Duodenal mucosa (tissue), 2 donors: ENCODE results near the gene PRKAR1B.
"Not testable (repeated sequence)": the region's sequence is repeated elsewhere in the genome, so short reads cannot be mapped to it uniquely, and the experiment has no call there.

Source experiments
- H3K27ac ChIP-seq: one replicate; pipeline ENCODE4 v1.7.0; 2013; ENCODE audit warnings: low read depth, low read length
- H3K27me3 ChIP-seq, 2 donors: one replicate each; pipeline ENCODE4 v1.7.0; 2013; ENCODE audit warnings: low read length in 2 of 2, control low read depth in 1 of 2; ENCODE audit not compliant: insufficient read depth in 2 of 2, control insufficient read depth in 1 of 2
- H3K36me3 ChIP-seq, 2 donors: one replicate each; pipeline ENCODE4 v1.7.0; 2013; ENCODE audit warnings: low read length in 2 of 2, control low read depth in 1 of 2; ENCODE audit not compliant: insufficient read depth in 2 of 2, control insufficient read depth in 1 of 2
- H3K4me1 ChIP-seq, 2 donors: one replicate each; pipeline ENCODE4 v1.7.0; 2013; ENCODE audit warnings: low read length in 2 of 2, control low read depth in 1 of 2; ENCODE audit not compliant: insufficient read depth in 2 of 2, control insufficient read depth in 1 of 2
- H3K4me3 ChIP-seq, 2 donors: one replicate each; pipeline ENCODE4 v1.7.0; 2013; ENCODE audit warnings: low read length in 2 of 2, low read depth in 1 of 2
- H3K9ac ChIP-seq, 2 donors: one replicate each; pipeline ENCODE4 v1.7.0; 2013; ENCODE audit warnings: low read length in 2 of 2, low read depth in 1 of 2
- H3K9me3 ChIP-seq, 2 donors: one replicate each; pipeline ENCODE4 v1.7.0; 2013; ENCODE audit warnings: low read length in 2 of 2, control low read depth in 1 of 2; ENCODE audit not compliant: control insufficient read depth in 1 of 2

Gene PRKAR1B

DNA sequence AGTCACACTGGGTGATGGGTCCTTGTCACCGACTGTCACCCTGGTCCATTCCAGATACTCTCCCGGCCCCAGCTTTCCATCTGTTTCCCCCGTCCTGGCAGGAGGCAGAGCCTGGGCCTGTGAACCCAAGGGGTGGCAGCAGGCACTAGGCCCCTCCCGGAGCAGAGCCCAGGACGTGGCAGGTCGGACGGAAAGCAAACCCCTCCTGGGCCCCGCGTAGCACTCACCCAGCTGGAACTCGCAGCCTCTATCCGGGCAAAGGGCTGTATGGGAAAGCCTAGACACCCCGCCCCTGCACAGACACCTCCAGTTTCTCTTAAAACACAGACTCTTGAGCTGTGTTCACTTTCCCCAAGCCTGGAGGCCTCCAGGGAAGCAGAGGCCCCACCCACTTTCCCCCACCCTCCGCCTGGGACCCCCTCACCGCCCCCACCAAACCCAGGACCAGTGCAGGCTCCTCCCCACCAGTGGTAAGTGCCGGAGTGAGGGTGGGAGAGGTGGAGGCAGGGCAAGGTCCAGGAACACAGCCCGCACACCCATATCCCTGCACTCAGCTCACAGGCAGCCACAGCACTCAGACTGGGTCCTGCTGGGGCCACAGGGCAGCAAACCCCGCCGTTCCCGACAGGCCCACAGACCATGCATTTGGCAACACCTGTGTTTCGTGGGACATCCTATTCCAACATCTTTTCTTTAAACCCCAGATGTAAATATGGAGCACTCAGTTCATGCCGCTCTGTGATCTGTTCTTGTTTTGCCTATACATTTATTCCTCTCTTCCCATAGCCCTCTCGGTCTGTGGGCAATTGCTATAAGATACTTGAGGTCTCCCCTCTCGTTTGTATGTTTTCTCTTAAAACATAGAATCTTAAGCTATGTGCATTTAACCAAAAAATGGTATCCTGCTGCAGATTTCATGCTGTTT, 109.2 kb downstream of the PRKAR1B start:
- Histone ChIP-seq H3K4me1 (peaks cover 22 to 23% of the 10 kb centered on the region in 2 donors), H3K27me3 (no peaks in the 10 kb centered on the region), H3K9me3 (peaks cover 14 to 16% of the 10 kb centered on the region in 2 donors), H3K9ac (peak overlapping the region; percentile 47 to 65), H3K4me3 (peak overlapping the region; percentile 50 to 65), H3K27ac (peak overlapping the region; percentile 67), H3K36me3 (no peaks in the 10 kb centered on the region)

DNA sequence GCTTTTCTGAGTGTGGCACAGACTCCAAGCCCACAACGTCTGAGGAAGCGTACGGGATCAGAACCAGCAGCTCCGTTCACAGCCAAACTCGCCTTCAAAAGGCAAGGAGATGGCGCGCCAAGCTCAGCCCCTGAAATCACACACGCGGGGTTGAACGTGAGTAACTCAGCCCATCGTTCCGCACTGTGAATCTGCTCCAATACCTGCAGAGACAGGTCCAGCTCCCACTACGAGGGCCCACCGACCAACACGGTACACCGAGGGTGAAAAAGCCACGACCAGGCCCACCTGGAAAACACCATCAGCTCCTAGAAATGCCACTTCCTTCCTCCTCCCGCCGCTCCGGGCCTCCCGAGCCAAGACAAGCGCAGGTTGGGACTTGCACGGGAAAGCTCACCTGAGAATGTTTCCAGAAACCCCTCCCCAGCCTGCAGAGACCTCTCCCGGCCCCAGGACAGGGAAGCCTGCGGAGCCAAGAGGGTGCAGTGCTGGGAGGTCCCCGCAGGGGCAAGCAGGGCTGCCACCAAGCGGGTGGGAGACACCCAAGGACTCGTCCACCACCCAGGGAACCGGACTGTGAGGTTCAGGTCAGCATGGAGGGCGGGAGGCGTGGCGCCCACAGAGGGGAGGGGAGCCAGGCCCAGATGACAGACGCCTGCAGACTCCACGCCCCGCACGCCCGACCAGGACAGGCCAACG, 113.5 kb downstream of the PRKAR1B start:
- H3K27ac ChIP-seq = no peak overlapping the region
- H3K9ac ChIP-seq = no peak overlapping the region
- H3K9me3 ChIP-seq = no peaks in the 10 kb centered on the region

DNA sequence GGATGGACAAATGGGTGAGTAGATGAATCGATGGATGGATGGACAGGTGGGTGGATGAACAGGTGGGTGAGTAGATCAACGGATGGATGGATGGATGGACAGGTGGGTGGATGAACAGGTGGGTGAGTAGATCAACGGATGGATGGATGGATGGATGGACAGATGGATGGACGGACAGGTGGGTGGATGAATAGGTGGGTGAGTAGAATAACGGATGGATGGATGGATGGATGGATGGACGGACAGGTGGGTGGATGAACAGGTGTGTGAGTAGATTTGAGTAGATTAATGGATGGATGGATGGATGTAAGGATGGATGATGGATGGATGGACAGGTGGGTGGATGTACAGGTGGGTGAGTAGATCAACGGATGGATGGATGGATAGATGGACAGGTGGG, 115.2 kb downstream of the PRKAR1B start:
- not testable (repeated sequence) for H3K9me3 ChIP-seq, H3K36me3 ChIP-seq, H3K27ac ChIP-seq, H3K9ac ChIP-seq, H3K27me3 ChIP-seq, H3K4me3 ChIP-seq, H3K4me1 ChIP-seq

More for the DNA sequence above, 113.5 kb downstream of the PRKAR1B start:
- H3K4me3 ChIP-seq = no peak overlapping the region
- H3K27me3 ChIP-seq = no peaks in the 10 kb centered on the region
- no peaks in the 10 kb centered on the region for H3K36me3 ChIP-seq
- H3K4me1 ChIP-seq = peaks cover 13 to 18% of the 10 kb centered on the region in 2 donors

DNA sequence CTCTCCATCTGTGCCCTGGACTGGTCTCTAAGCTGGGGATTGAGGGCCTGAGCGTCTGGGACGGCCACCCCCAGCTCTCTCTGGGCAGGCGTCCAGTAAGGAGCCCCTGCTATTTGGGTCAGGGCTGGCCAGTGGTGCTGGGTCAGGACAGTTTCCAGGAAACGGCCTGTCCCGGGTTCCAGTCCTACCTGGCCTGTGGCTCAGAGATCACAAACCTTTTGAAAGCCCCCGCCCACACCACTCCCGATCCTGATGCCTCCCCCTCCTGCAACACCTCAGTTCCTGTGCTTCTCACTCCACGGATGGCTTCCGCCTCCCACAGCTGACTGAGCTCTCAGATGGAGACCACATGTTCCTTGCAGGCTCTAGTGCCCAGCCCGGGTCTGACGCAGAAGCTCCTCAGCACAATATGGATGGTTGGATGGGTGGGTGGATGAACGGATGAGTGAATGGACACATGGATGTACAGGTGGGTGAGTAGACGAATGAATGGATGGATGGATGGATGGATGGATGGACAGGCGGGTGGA, 115.7 kb downstream of the PRKAR1B start:
- Histone ChIP-seq H3K36me3 (no peaks in the 10 kb centered on the region), H3K4me1 (peaks cover 4 to 7% of the 10 kb centered on the region in 2 donors), H3K9ac (no peak overlapping the region), H3K27me3 (no peaks in the 10 kb centered on the region), H3K4me3 (no peak overlapping the region), H3K9me3 (no peaks in the 10 kb centered on the region), H3K27ac (no peak overlapping the region)

DNA sequence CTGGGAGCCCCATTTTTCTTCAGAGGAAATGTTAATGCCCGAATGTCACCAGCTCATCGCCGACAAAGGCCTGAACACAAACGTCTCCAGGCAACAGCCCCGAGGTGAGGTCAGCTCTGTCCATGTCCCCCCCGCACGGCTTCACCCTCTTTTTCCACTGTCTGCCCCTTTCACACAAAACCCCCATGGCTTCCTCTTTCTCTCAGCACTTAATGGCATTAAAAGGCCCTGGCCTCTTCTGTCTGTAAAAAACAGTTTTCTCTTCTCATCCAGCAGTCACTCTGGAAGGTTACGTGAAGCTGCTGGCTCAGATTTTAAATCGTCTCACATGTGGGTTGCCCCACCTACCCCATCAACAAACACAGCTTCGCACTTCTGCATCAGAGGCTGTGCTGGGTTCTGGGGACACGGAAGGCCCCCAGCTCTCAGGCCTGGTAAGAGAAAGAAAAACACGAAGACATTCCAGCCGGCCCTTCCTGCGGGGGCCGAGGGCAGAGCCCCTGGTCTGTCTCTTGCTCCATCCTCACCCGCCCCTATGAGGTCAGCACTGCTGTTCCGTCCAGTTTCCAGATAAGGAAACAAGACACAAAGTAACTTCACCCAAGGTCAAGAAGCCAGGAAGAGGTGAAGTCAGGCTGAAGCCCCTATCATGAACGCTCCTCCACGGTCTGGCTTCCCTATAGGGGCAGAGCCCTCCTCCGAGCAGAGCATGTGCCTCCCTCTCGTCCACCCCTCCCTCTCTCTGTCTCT, 116.4 kb downstream of the PRKAR1B start:
- H3K36me3 ChIP-seq = peaks cover 0 to 5% of the 10 kb centered on the region in 2 donors
- peaks cover 4 to 7% of the 10 kb centered on the region in 2 donors for H3K4me1 ChIP-seq
- no peak overlapping the region for H3K9ac ChIP-seq
- H3K9me3 ChIP-seq = no peaks in the 10 kb centered on the region
- no peak overlapping the region for H3K27ac ChIP-seq
- no peaks in the 10 kb centered on the region for H3K27me3 ChIP-seq
- no peak overlapping the region for H3K4me3 ChIP-seq

DNA sequence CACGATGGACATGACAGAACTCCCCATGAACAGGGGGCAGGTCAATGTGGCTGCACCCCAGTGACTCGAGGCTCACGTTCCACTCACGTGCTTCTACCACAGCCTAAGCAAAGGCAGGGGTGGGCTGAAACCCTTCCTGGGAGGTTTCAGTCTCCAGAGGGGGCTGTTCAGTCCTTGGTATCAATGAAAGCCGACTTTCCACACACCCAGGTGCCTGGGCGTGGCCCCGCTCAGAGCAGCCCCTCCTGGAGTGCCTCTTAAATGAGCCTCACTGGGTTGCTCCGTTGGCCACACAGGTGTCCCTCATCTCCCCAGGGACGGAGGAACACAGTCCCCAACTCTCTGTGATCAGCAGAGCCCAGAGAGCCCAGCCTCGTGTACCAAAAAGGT, 116.9 kb downstream of the PRKAR1B start:
- H3K4me3 ChIP-seq = no peak overlapping the region
- no peak overlapping the region for H3K9ac ChIP-seq

GRCh38 chr7:609365-609764, 117.7 kb downstream of the PRKAR1B start:
- Histone ChIP-seq H3K4me3 (no peak overlapping the region), H3K27me3 (no peaks in the 10 kb centered on the region), H3K4me1 (peaks cover 4 to 13% of the 10 kb centered on the region in 2 donors), H3K9me3 (no peaks in the 10 kb centered on the region), H3K9ac (no peak overlapping the region), H3K36me3 (peaks cover 0 to 9% of the 10 kb centered on the region in 2 donors), H3K27ac (no peak overlapping the region)

More for the DNA sequence above, 116.9 kb downstream of the PRKAR1B start:
- H3K36me3 ChIP-seq = peaks cover 0 to 9% of the 10 kb centered on the region in 2 donors
- H3K9me3 ChIP-seq = no peaks in the 10 kb centered on the region
- no peak overlapping the region for H3K27ac ChIP-seq
- H3K27me3 ChIP-seq = no peaks in the 10 kb centered on the region
- H3K4me1 ChIP-seq = peaks cover 4 to 7% of the 10 kb centered on the region in 2 donors

GRCh38 chr7:608954-609353, 118.1 kb downstream of the PRKAR1B start:
- Histone ChIP-seq H3K4me1 (peaks cover 7 to 13% of the 10 kb centered on the region in 2 donors), H3K27me3 (no peaks in the 10 kb centered on the region), H3K9ac (no peak overlapping the region), H3K4me3 (no peak overlapping the region), H3K27ac (no peak overlapping the region), H3K36me3 (peaks cover 0 to 9% of the 10 kb centered on the region in 2 donors), H3K9me3 (no peaks in the 10 kb centered on the region)

GRCh38 chr7:608361-608760, 118.7 kb downstream of the PRKAR1B start:
- H3K4me3 ChIP-seq = no peak overlapping the region
- no peaks in the 10 kb centered on the region for H3K9me3 ChIP-seq
- H3K27ac ChIP-seq = no peak overlapping the region
- peaks cover 0 to 9% of the 10 kb centered on the region in 2 donors for H3K36me3 ChIP-seq
- H3K9ac ChIP-seq = no peak overlapping the region
- H3K4me1 ChIP-seq = peaks cover 7 to 13% of the 10 kb centered on the region in 2 donors
- no peaks in the 10 kb centered on the region for H3K27me3 ChIP-seq
